Mesenchymal stem cell (in vitro differentiated cells and primary cell): ENCODE results near the gene LSR.

ENCODE experiments used
- DNase-seq: peaks from one replicate; pipeline ENCODE4 v3.0.0-alpha.2; 2013
- H2AFZ ChIP-seq: one replicate; pipeline ENCODE4 v1.6.1; 2013; ENCODE audit warnings: low read depth, mild to moderate bottlenecking, control low read depth, inconsistent platforms, low read length, moderate library complexity
- H2AK5ac ChIP-seq: 2 replicates; pipeline ENCODE4 v1.6.1; 2013; ENCODE audit warnings: low read length, moderate library complexity, mild to moderate bottlenecking, inconsistent platforms; ENCODE audit not compliant: severe bottlenecking
- H2BK120ac ChIP-seq: one replicate; pipeline ENCODE4 v1.6.1; 2013; ENCODE audit warnings: low read depth, mild to moderate bottlenecking, inconsistent platforms, low read length, moderate library complexity
- H2BK12ac ChIP-seq, 2 experiments: one replicate each; pipeline ENCODE4 v1.6.1; 2013; ENCODE audit warnings: inconsistent platforms in 2 of 2, low read length in 2 of 2, mild to moderate bottlenecking in 2 of 2, moderate library complexity in 2 of 2, control low read depth in 1 of 2
- H2BK15ac ChIP-seq: one replicate; pipeline ENCODE4 v1.6.1; 2013; ENCODE audit warnings: mild to moderate bottlenecking, low read depth, inconsistent platforms; ENCODE audit not compliant: poor library complexity, severe bottlenecking
- H2BK5ac ChIP-seq: 2 replicates; pipeline ENCODE4 v1.6.1; 2013; ENCODE audit warnings: low read depth, mild to moderate bottlenecking, low read length, control low read depth, inconsistent platforms; ENCODE audit not compliant: poor library complexity, severe bottlenecking
- H3K14ac ChIP-seq, 2 experiments: one replicate each; pipeline ENCODE4 v1.6.1; 2013; ENCODE audit warnings: inconsistent platforms in 2 of 2, low read length in 2 of 2, control low read depth in 1 of 2, mild to moderate bottlenecking in 1 of 2, moderate library complexity in 1 of 2
- H3K18ac ChIP-seq, 2 experiments: one replicate each; pipeline ENCODE4 v1.6.1; 2013; ENCODE audit warnings: inconsistent platforms in 2 of 2, low read length in 2 of 2, control low read depth in 1 of 2, low read depth in 1 of 2, mild to moderate bottlenecking in 1 of 2
- H3K23ac ChIP-seq, 2 experiments: one replicate each; pipeline ENCODE4 v1.6.1; 2013; ENCODE audit warnings: inconsistent platforms in 2 of 2, low read length in 2 of 2, mild to moderate bottlenecking in 2 of 2, moderate library complexity in 2 of 2, control low read depth in 1 of 2
- H3K27ac ChIP-seq: 2 replicates; pipeline ENCODE4 v1.5.1; 2013; ENCODE audit warnings: mild to moderate bottlenecking, moderate library complexity, low read length, control low read depth, inconsistent platforms; ENCODE audit not compliant: poor library complexity, severe bottlenecking
- H3K27me3 ChIP-seq, 2 experiments: 2 replicates each; pipeline versions ENCODE4 v1.6.1 to v1.7.0; 2013; ENCODE audit warnings: low read length in 2 of 2, mild to moderate bottlenecking in 2 of 2, moderate library complexity in 2 of 2, control low read depth in 1 of 2, inconsistent platforms in 1 of 2; ENCODE audit not compliant: control insufficient read depth in 1 of 2, insufficient read depth in 1 of 2
- H3K36me3 ChIP-seq, 2 experiments: 2 replicates each; pipeline versions ENCODE4 v1.6.1 to v1.7.0; 2013; ENCODE audit warnings: low read length in 2 of 2, control low read depth in 1 of 2, inconsistent platforms in 1 of 2, low read depth in 1 of 2, mild to moderate bottlenecking in 1 of 2; ENCODE audit not compliant: insufficient read depth in 2 of 2, control insufficient read depth in 1 of 2
- H3K4ac ChIP-seq, 2 experiments: one replicate each; pipeline ENCODE4 v1.6.1; 2013; ENCODE audit warnings: inconsistent platforms in 2 of 2, low read length in 2 of 2, mild to moderate bottlenecking in 2 of 2, moderate library complexity in 2 of 2, control low read depth in 1 of 2, low read depth in 1 of 2
- H3K4me1 ChIP-seq: 2 replicates; pipeline ENCODE4 v1.6.1; 2013; ENCODE audit warnings: low read depth, low read length, control low read depth; ENCODE audit not compliant: control insufficient read depth, insufficient read depth
- H3K4me2 ChIP-seq: 2 replicates; pipeline ENCODE4 v1.6.1; 2013; ENCODE audit warnings: low read length, mild to moderate bottlenecking, inconsistent platforms; ENCODE audit not compliant: poor library complexity, severe bottlenecking
- H3K4me3 ChIP-seq, 2 experiments: 2 replicates each; pipeline versions ENCODE4 v1.5.1 to v1.7.0; 2013; ENCODE audit warnings: low read length in 2 of 2, mild to moderate bottlenecking in 2 of 2, control low read depth in 1 of 2, low read depth in 1 of 2; ENCODE audit not compliant: insufficient read depth in 1 of 2
- H3K79me1 ChIP-seq: replicated peaks from 2 replicates; pipeline ENCODE4 v1.6.1; 2013; ENCODE audit warnings: mild to moderate bottlenecking, control low read depth, low read length, inconsistent platforms; ENCODE audit not compliant: poor library complexity, severe bottlenecking
- H3K9ac ChIP-seq: 2 replicates; pipeline ENCODE4 v1.7.0; 2013; ENCODE audit warnings: mild to moderate bottlenecking, low read length, moderate library complexity
- H3K9me3 ChIP-seq: 2 replicates; pipeline ENCODE4 v1.7.0; 2013; ENCODE audit warnings: mild to moderate bottlenecking, low read length; ENCODE audit not compliant: control insufficient read depth
- H4K8ac ChIP-seq: one replicate; pipeline ENCODE4 v1.6.1; 2013; ENCODE audit warnings: inconsistent platforms, mild to moderate bottlenecking, low read length, moderate library complexity
- H4K91ac ChIP-seq: one replicate; pipeline ENCODE4 v1.6.1; 2013; ENCODE audit warnings: mild to moderate bottlenecking, low read length, inconsistent platforms
- WGBS: methylation state at CpG from one replicate; pipeline ENCODE4 v1.1.7; 2013; ENCODE audit warnings: mixed read lengths; 5-methylcytosine and 5-hydroxymethylcytosine counted together

Gene LSR

GRCh38 chr19:35294859-35295791, 46.3 kb downstream of the LSR start:
- Histone ChIP-seq H3K79me1 (no peaks in the 10 kb centered on the region), H4K91ac (no peak overlapping the region), H4K8ac (no peak overlapping the region), H3K9ac (no peak overlapping the region), H3K27ac (no peak overlapping the region), H3K4me2 (no peak overlapping the region), H2BK120ac (no peak overlapping the region), H3K36me3 (no peaks in the 10 kb centered on the region), H2BK12ac (no peak overlapping the region), H2AK5ac (no peak overlapping the region), H3K9me3 (no peaks in the 10 kb centered on the region), H2BK15ac (no peak overlapping the region), H3K18ac (no peak overlapping the region), H2BK5ac (no peak overlapping the region), H3K23ac (no peak overlapping the region), H2AFZ (no peak overlapping the region), H3K14ac (no peak overlapping the region), H3K4me3 (no peak overlapping the region), H3K4me1 (no peaks in the 10 kb centered on the region), H3K27me3 (peaks cover 9 to 81% of the 10 kb centered on the region in 2 experiments), H3K4ac (no peak overlapping the region)
- DNase-seq: no peak
- 88% methylated on average over 23 of the region's 25 CpGs for WGBS

GRCh38 chr19:35295792-35296462, 47.1 kb downstream of the LSR start:
- H2AFZ ChIP-seq: no peak overlapping the region
- no peak overlapping the region for H2AK5ac ChIP-seq
- H3K36me3 ChIP-seq: no peaks in the 10 kb centered on the region
- H4K8ac ChIP-seq: no peak overlapping the region
- no peak overlapping the region for H3K9ac ChIP-seq
- H2BK15ac ChIP-seq: no peak overlapping the region
- H2BK120ac ChIP-seq: no peak overlapping the region
- H2BK5ac ChIP-seq: no peak overlapping the region
- H3K4me2 ChIP-seq: no peak overlapping the region
- no peak overlapping the region for H3K23ac ChIP-seq
- H3K27me3 ChIP-seq: peaks cover 5 to 84% of the 10 kb centered on the region in 2 experiments
- H3K79me1 ChIP-seq: no peaks in the 10 kb centered on the region
- no peak overlapping the region for H4K91ac ChIP-seq
- H3K4me3 ChIP-seq: no peak overlapping the region
- WGBS: 56% methylated on average over 24 of the region's 24 CpGs
- H2BK12ac ChIP-seq: no peak overlapping the region
- no peaks in the 10 kb centered on the region for H3K9me3 ChIP-seq
- no peak overlapping the region for H3K4ac ChIP-seq
- no peaks in the 10 kb centered on the region for H3K4me1 ChIP-seq
- H3K14ac ChIP-seq: no peak overlapping the region
- DNase-seq: no peak
- H3K18ac ChIP-seq: no peak overlapping the region
- no peak overlapping the region for H3K27ac ChIP-seq

GRCh38 chr19:35296644-35297514, 48.1 kb downstream of the LSR start:
- Histone ChIP-seq H3K14ac (no peak overlapping the region), H3K9me3 (no peaks in the 10 kb centered on the region), H3K4ac (no peak overlapping the region), H2AFZ (no peak overlapping the region), H2BK15ac (no peak overlapping the region), H2BK5ac (no peak overlapping the region), H2BK120ac (no peak overlapping the region), H3K27me3 (peaks cover 0 to 80% of the 10 kb centered on the region in 2 experiments), H4K8ac (no peak overlapping the region), H3K4me3 (no peak overlapping the region), H3K79me1 (no peaks in the 10 kb centered on the region), H3K4me2 (no peak overlapping the region), H3K27ac (no peak overlapping the region), H2BK12ac (no peak overlapping the region), H4K91ac (no peak overlapping the region), H3K18ac (no peak overlapping the region), H3K4me1 (no peaks in the 10 kb centered on the region), H3K9ac (no peak overlapping the region), H3K23ac (no peak overlapping the region), H2AK5ac (no peak overlapping the region), H3K36me3 (no peaks in the 10 kb centered on the region)
- no peak for DNase-seq
- 81% methylated on average over 6 of the region's 7 CpGs for WGBS

- Histone ChIP-seq H3K14ac (no peak overlapping the region), H4K91ac (no peak overlapping the region), H2AFZ (no peak overlapping the region), H4K8ac (no peak overlapping the region), H3K27ac (no peak overlapping the region), H3K4me2 (no peak overlapping the region), H3K27me3 (peaks cover 0 to 80% of the 10 kb centered on the region in 2 experiments), H2BK5ac (no peak overlapping the region), H3K9ac (no peak overlapping the region), H2BK12ac (no peak overlapping the region), H2AK5ac (no peak overlapping the region), H3K9me3 (no peaks in the 10 kb centered on the region), H3K79me1 (no peaks in the 10 kb centered on the region), H3K23ac (no peak overlapping the region), H2BK120ac (no peak overlapping the region), H3K18ac (no peak overlapping the region), H2BK15ac (no peak overlapping the region), H3K36me3 (no peaks in the 10 kb centered on the region), H3K4me1 (no peaks in the 10 kb centered on the region), H3K4ac (no peak overlapping the region), H3K4me3 (no peak overlapping the region)
- 83% methylated on average over 3 of the region's 3 CpGs for whole genome bisulfite sequencing
- no peak for DNase-seq
Measured at GRCh38 chr19:35297515-35297848, 48.7 kb downstream of the LSR start.
